HFF-Myc (cell line): ENCODE data around the gene RAB15.

ENCODE experiments used
- DNase-seq: peaks from one replicate; pipeline ENCODE4 v3.0.0-alpha.2; 2011; ENCODE audit warnings: low read depth; ENCODE audit errors: extremely low read depth
- H3K4me3 ChIP-seq: replicated peaks from 2 replicates; pipeline ENCODE4 v1.5.1; 2011; ENCODE audit warnings: low read depth, mild to moderate bottlenecking, control low read depth, low read length
- CTCF ChIP-seq: IDR thresholded peaks from 2 replicates; pipeline ENCODE4 v1.5.1; 2012; ENCODE audit warnings: mild to moderate bottlenecking, low read depth, low read length, control low read depth; ENCODE audit errors: missing control alignments

The RAB15 gene

GRCh38 chr14:64947710-64948611, 24.2 kb downstream of the RAB15 start:
- TF ChIP-seq CTCF, result no peak
- DNase-seq, result no peak
- H3K4me3 ChIP-seq, result no peak overlapping the region

- TF ChIP-seq CTCF, result no peak
- DNase-seq, result no peak
- H3K4me3 ChIP-seq, result no peak overlapping the region
Observed at GRCh38 chr14:64946310-64947045, 25.7 kb downstream of the RAB15 start.

- no peak for TF ChIP-seq CTCF
- DNase-seq, result no peak
Observed at GRCh38 chr14:64945431-64946178, 26.5 kb downstream of the RAB15 start.

GRCh38 chr14:64944861-64945260, 27.3 kb downstream of the RAB15 start:
- no peak overlapping the region for H3K4me3 ChIP-seq
- TF ChIP-seq CTCF, result no peak
- no peak for DNase-seq

More at GRCh38 chr14:64945431-64946178, 26.5 kb downstream of the RAB15 start:
- no peak overlapping the region for H3K4me3 ChIP-seq

- H3K4me3 ChIP-seq, result no peak overlapping the region
- DNase-seq, result no peak
- no peak for TF ChIP-seq CTCF
Observed at GRCh38 chr14:64944041-64944440, 28.1 kb downstream of the RAB15 start.

GRCh38 chr14:64943556-64943955, 28.6 kb downstream of the RAB15 start:
- no peak for DNase-seq
- no peak overlapping the region for H3K4me3 ChIP-seq
- no peak for TF ChIP-seq CTCF
